Measurements from ENCODE around the gene RPRML.

The RPRML gene

DNA sequence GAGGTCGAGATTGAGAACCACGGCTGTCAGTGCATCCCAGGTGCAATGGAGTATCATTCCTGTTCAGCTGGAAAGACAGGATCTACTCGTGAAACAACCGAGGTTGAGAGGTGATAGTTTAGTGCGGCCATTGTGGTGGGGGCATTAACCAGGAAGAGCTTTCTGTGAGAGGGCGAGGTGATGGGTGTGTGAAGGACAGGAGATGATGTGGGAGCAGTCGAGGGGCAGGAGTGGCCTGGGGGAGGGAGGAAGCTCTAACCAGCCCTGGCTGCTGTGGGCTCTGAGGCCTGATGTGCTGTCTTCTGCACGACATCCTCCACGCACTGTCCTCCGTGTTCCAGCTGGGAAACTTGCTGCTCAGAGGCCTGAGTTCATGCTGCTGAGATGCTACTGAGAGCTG is 34.1 kb downstream of the RPRML start:
- H3K36me3 Mint-ChIP-seq, result peaks cover 9% of the 10 kb centered on the region
- no peak for DNase-seq
- peaks cover 17% of the 10 kb centered on the region for H3K4me1 Mint-ChIP-seq
- CTCF ChIA-PET, result no interaction called here
- no peak overlapping the region for H3K4me3 Mint-ChIP-seq
- H3K9me3 Mint-ChIP-seq, result no peaks in the 10 kb centered on the region
- no peak overlapping the region for H3K27ac Mint-ChIP-seq
- no peaks in the 10 kb centered on the region for H3K27me3 Mint-ChIP-seq

DNA sequence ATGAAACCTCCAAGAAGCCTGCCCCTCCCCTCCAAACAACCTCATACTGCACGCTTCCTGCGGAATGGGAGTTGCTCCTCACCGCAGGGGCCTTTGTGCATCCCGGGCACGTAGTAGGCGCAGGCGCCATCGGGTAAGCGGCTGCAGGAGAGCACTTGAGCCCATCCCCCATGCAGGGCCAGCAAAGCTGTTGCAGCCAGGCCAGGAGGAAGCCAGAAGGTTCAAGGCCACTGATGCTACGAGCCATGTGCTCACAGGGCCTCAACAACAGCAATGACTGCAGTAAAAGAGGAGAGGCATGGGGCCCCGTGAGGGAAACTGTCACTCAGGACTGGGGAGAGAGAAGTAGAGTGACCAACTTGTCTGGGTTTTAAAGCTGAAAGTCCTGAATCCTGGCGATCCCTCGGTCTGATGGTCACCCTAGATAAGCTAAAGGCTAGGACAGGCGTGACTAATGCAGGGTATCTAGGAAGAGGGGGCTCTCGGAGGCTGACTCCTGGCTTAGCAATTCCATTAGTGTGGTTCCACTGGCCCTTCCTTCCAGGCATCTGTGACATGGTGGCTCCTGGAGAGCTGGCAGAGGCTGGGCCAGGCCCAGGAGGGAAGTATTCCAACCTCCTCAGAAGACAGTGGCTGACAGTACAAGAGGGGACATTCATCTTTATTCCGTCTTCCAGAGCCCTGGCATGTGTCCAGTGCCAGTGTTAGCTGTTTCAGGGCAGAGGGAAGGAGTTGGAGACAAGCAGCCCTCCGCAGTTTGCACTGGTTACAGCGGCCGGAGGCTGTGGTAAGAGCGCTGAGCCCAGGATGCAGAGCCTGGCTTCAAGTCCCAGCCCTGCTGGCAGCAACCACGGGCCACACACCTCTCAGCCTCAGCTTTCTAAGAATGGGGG is 35.3 kb downstream of the RPRML start:
- DNase-seq, result no peak
- CTCF ChIA-PET, result interaction anchor here (1.1 to 3.4 kb wide), 4 partner anchors 16 to 57 kb away, joined by 3 to 31 read pairs (median 6); no protein-coding TSS in a partner anchor
- H3K4me3 Mint-ChIP-seq, result no peak overlapping the region
- peaks cover 18% of the 10 kb centered on the region for H3K36me3 Mint-ChIP-seq
- H3K9me3 Mint-ChIP-seq, result no peaks in the 10 kb centered on the region
- H3K4me1 Mint-ChIP-seq, result peaks cover 17% of the 10 kb centered on the region
- H3K27ac Mint-ChIP-seq, result peak overlapping the region; percentile 37
- no peaks in the 10 kb centered on the region for H3K27me3 Mint-ChIP-seq

DNA sequence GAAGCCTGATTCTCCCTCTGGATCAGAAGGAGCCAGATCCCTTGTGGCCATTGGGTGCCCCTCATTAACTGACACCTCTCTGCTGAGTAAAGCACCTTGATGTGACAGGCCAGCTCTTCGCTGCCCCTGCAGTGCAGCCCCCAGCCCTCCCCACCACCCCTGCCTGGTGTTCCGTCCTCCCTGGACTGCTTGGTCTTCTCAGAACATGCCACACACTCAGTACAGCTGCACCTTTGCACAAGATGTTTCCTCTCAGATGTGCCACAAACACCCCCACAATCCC is 35.9 kb downstream of the RPRML start:
- Mint-ChIP-seq H3K4me1 (peaks cover 17% of the 10 kb centered on the region), H3K27me3 (no peaks in the 10 kb centered on the region), H3K36me3 (peaks cover 23% of the 10 kb centered on the region), H3K9me3 (no peaks in the 10 kb centered on the region), H3K27ac (no peak overlapping the region), H3K4me3 (no peak overlapping the region)
- DNase-seq, result no peak
- CTCF ChIA-PET, result interaction anchor here (0.7 to 4.7 kb wide), 16 partner anchors 8 to 372 kb away, joined by 3 to 34 read pairs (median 6); no protein-coding TSS in a partner anchor

DNA sequence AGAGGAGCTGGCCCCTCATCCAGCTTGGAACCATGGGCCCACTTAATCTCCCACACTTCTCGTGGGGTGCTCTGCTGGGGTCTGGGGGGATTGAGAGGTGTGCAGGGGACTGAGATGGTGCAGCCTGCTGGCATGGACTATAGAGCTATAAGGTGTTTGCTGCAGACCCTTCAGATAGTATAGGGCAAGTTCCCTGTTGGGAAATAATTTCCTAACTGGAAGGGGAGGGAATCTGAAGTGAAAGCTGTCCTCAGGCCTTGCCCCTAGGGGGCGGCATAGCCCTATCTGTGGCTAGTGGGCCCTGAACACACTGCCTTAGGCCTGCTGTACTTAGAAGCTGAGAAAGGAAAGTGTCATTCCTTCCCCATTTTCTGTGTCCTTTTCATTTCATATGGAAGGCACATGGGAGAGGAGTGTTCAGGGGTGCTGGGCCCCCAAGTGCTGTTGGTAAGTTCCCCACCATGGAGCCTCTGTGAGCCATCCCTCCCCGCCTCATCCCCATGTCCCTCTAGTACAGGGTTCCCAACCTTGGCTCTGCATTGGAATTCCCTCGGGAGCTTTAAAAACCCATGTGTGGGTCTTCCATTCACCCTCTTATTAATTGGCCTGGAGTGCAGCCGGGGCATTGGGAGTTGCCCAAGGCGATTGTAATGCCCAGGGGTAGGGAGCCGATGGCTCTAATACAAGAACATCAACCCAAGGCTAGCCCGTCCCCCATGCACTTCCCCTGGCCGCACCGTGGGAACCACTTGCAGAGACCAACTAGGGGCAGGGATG is 36.4 kb downstream of the RPRML start:
- Mint-ChIP-seq H3K27me3 (no peaks in the 10 kb centered on the region), H3K36me3 (peaks cover 25% of the 10 kb centered on the region), H3K27ac (no peak overlapping the region), H3K4me1 (peaks cover 17% of the 10 kb centered on the region), H3K9me3 (no peaks in the 10 kb centered on the region), H3K4me3 (no peak overlapping the region)
- CTCF ChIA-PET, result interaction anchor here (0.7 to 4.7 kb wide), 22 partner anchors 9 to 373 kb away, joined by 3 to 34 read pairs (median 4); no protein-coding TSS in a partner anchor
- peak; percentile 69 for DNase-seq

DNA sequence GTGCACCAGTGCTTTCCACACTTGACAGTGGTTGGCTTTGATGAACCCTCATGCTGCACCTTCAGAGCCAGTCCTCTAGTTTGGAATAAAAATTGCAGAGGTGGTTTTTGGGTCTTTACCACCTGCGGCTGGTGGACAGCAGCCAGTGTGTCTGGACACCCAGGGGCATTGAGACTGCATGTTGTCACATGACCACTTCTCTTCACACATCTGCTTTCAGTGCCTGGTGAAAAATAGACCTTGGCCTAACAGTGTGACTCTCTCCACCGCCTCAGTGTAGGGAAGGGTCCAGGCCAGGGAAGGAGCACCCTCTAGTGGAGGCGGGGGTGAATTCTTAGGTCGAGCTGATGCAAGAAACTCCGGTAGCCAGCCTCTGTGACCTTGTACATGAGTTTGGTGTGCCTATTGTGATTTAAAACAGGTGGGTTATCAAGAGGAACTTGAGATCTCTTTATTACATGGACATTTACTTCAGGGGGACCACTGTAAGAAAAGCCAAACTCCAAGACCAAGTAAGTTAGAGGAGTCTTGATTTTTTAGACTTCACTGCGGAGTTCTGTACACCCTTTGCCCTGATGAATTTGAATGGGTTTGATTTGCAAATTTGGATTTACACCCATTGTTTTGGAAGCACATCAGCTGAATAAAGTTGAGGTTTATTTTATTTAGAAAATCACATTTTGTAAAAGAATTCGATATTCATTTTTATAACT is 38.2 kb downstream of the RPRML start:
- Mint-ChIP-seq H3K27me3 (no peaks in the 10 kb centered on the region), H3K4me3 (no peak overlapping the region), H3K9me3 (no peaks in the 10 kb centered on the region), H3K36me3 (peaks cover 36% of the 10 kb centered on the region), H3K27ac (no peak overlapping the region), H3K4me1 (peaks cover 17% of the 10 kb centered on the region)
- DNase-seq, result peak; percentile 83
- CTCF ChIA-PET, result interaction anchor here (0.6 to 4.7 kb wide), 15 partner anchors 15 to 375 kb away, joined by 3 to 34 read pairs (median 5); no protein-coding TSS in a partner anchor

DNA sequence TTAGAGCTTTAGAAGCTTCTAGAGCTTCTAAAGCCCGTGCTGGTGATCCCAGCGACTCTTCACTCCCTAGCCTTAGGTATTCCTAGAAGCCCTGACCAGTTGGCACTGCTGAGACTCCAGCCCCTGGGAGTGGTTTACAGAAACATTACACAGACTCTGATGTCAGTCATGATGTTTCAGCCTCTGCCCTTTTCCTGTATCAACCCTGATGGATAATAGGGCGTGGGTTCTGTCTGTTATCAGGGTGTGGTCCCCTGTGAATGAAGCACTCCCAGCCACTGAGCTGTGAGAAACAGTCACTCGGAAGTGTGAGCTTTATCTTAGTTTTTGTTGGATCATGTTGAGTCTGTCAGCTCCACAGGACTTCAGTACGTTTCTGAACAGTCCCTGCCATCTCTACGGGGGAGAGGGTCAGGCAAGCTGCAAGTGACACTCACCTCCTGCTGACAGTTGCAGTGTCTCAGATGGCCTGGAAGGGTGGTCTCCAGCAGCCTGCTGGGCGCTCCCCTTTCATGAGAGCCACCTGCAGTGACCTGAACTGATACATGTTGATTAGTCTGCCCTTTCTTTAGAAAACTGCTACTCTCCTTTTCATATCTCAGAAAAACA is 43.3 kb downstream of the RPRML start:
- Mint-ChIP-seq H3K27ac (no peak overlapping the region), H3K36me3 (peaks cover 68% of the 10 kb centered on the region), H3K9me3 (no peaks in the 10 kb centered on the region), H3K4me1 (no peaks in the 10 kb centered on the region), H3K4me3 (no peak overlapping the region), H3K27me3 (no peaks in the 10 kb centered on the region)
- DNase-seq, result no peak
- CTCF ChIA-PET, result interaction anchor here (1.0 kb wide), 1 partner anchor 12 kb away, joined by 3 read pairs; no protein-coding TSS in a partner anchor

DNA sequence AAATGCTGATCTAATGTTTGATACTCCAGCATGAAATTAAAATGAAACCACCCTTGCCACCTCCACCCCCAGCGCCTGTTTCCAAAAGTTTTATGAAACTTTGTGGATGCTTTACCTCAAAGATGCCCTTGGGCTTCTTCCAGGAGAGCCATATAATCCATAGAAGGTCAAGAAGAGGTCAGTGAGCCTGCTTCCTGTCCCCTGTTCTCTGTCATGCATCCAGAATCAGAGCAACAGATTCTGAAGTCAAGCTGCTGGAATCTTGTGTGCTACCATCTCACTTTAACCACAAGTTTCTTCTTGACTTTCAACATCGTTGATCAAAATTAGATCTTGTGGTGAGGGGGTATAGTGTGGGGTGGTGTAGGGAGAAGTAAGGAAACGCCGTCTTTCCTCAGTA is 47.5 kb downstream of the RPRML start:
- Mint-ChIP-seq H3K4me1 (peaks cover 20% of the 10 kb centered on the region), H3K36me3 (peaks cover 57% of the 10 kb centered on the region), H3K27ac (no peak overlapping the region), H3K27me3 (no peaks in the 10 kb centered on the region), H3K4me3 (no peak overlapping the region), H3K9me3 (no peaks in the 10 kb centered on the region)
- CTCF ChIA-PET, result no interaction called here
- no peak for DNase-seq

DNA sequence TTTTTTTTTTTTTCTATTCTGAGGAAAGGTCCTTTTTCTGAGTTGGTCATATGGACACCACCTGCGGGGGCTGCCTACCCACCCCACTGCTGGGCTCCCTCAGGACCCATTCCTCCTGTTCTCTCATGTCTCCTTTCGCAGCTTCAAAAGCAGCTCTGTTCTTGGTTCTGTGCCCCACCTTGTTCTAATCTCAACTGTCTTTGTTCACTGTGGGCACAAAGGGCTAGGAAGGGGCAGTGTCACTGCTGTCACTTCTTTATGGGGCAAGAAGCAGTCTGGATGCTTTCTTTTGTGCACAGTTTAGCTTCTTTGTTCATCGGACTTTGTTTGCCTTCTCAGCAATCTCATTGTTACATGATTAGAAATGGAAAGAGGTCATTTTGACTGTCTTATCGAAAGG is 49.0 kb downstream of the RPRML start:
- no peak overlapping the region for H3K4me3 Mint-ChIP-seq
- no peaks in the 10 kb centered on the region for H3K27me3 Mint-ChIP-seq
- no peak overlapping the region for H3K27ac Mint-ChIP-seq
- H3K9me3 Mint-ChIP-seq, result no peaks in the 10 kb centered on the region
- CTCF ChIA-PET, result no interaction called here
- H3K4me1 Mint-ChIP-seq, result peaks cover 33% of the 10 kb centered on the region
- no peak for DNase-seq
- H3K36me3 Mint-ChIP-seq, result peaks cover 55% of the 10 kb centered on the region

DNA sequence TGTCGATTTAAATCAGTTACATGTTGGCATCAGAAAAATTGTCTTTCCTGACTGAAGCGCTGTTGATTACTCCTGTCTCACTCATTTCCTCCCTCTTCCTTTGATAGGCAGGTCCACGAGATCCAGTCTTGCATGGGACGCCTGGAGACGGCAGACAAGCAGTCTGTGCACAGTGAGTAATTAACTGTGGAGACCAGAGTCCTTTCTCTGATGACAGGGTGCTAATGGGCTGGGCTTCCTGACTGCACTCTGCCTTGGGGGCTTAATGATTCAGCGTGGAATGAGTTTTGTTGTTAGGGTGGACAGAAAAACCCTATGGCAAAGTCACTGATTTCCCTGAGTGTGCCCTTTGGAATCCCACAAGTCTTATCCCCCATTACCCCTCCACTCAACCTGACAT is 49.6 kb downstream of the RPRML start:
- peaks cover 38% of the 10 kb centered on the region for H3K4me1 Mint-ChIP-seq
- no peak for DNase-seq
- H3K9me3 Mint-ChIP-seq, result no peaks in the 10 kb centered on the region
- peaks cover 50% of the 10 kb centered on the region for H3K36me3 Mint-ChIP-seq
- H3K27me3 Mint-ChIP-seq, result no peaks in the 10 kb centered on the region
- CTCF ChIA-PET, result no interaction called here
- H3K4me3 Mint-ChIP-seq, result no peak overlapping the region
- H3K27ac Mint-ChIP-seq, result no peak overlapping the region

DNA sequence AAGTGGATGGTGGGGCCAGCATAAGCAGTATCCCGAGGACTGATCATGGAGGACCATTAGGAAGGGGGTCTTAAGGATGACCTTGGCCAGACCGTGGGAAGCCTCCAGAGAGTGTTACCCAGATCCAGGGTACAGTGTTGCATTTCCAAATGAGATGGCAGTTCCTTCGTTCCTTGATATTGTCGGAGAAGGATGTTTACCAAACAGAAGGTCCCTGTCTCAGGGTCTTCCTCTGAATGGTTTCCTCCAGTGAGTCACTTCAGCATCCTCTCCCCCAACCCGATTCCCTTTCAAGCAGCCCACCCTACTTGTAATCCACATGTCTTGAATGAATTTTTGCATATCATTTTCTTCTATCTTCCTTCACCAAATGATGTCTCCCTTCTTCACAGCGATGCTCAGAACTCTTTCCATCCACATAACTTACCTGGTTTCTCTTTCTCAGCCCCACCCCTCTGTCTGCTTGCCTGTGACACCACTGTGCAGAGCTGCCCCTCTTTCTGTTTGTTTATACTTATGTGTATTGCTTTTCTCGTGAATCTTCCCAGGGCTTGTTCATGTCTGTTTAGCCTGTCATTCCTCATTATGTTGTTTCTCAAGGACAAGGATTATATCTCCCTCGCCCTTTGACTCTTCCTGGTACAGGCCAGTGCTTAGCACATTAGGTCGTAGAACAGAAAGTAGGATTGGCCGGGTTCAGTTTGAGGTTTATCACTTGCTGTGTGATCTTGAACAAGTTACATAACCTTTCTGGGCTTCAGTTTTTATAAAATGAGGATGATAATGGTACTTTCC is 50.4 kb downstream of the RPRML start:
- Mint-ChIP-seq H3K27me3 (no peaks in the 10 kb centered on the region), H3K36me3 (peaks cover 44% of the 10 kb centered on the region), H3K4me3 (no peak overlapping the region), H3K27ac (peak overlapping the region; percentile 22), H3K9me3 (no peaks in the 10 kb centered on the region), H3K4me1 (peaks cover 46% of the 10 kb centered on the region)
- DNase-seq, result no peak
- CTCF ChIA-PET, result no interaction called here

All from activated naive CD4-positive, alpha-beta T cell treated with anti-CD3 and anti-CD28 coated beads, Interleukin-2, amount 10 ng/mL, durations not matched to agents 7 days and 5 days (primary cell).